ENCODE results near the gene P3H1. TPM values are rescaled to one million over a fixed set of nuclear protein-coding genes. Genes with fewer than 3 reads are reported as not detected.

Gene P3H1
- total RNA-seq, 2 donors from 2014 or later = 21.0 to 52.1 TPM

- H3K27me3 ChIP-seq (replicated peaks; ENCODE audit: insufficient read depth) = no peaks in the 10 kb centered on the region
- no peaks in the 10 kb centered on the region for H3K9me3 ChIP-seq
- intact Hi-C loops (cut with DNase I) = no loop called here
- no peaks in the 10 kb centered on the region for H3K4me1 ChIP-seq (replicated peaks)
- WGBS = 67% methylated on average over 4 of the region's 4 CpGs
- no peak for DNase-seq (ENCODE audit: low spot score)
- H3K4me3 ChIP-seq = no peak overlapping the region
- TF ChIP-seq CTCF (IDR thresholded peaks at IDR 0.05) (no peak), POLR2A (IDR thresholded peaks at IDR 0.05) (no peak), POLR2AphosphoS5 (IDR thresholded peaks at IDR 0.05) (no peak)
- H3K27ac ChIP-seq = no peak overlapping the region
- no peaks in the 10 kb centered on the region for H3K36me3 ChIP-seq
These were observed 30.7 kb downstream of the P3H1 start for GRCh38 chr1:42736152-42736551.

- Histone ChIP-seq H3K27me3 (replicated peaks; ENCODE audit: insufficient read depth) (no peaks in the 10 kb centered on the region), H3K36me3 (no peaks in the 10 kb centered on the region), H3K27ac (no peak overlapping the region), H3K9me3 (no peaks in the 10 kb centered on the region), H3K4me1 (replicated peaks) (no peaks in the 10 kb centered on the region), H3K4me3 (no peak overlapping the region)
- TF ChIP-seq POLR2A (IDR thresholded peaks at IDR 0.05) = no peak
- no peak for TF ChIP-seq POLR2AphosphoS5 (IDR thresholded peaks at IDR 0.05)
- TF ChIP-seq CTCF (IDR thresholded peaks at IDR 0.05) = no peak
- DNase-seq (ENCODE audit: low spot score) = no peak
- WGBS = 35% methylated on average over 13 of the region's 14 CpGs
- intact Hi-C loops (cut with DNase I) = no loop called here
These were observed 31.2 kb downstream of the P3H1 start for GRCh38 chr1:42735477-42736105.

GRCh38 chr1:42735056-42735455 lies 31.8 kb downstream of the P3H1 start:
- Histone ChIP-seq H3K4me3 (no peak overlapping the region), H3K4me1 (replicated peaks) (no peaks in the 10 kb centered on the region), H3K9me3 (no peaks in the 10 kb centered on the region), H3K36me3 (no peaks in the 10 kb centered on the region), H3K27ac (no peak overlapping the region), H3K27me3 (replicated peaks; ENCODE audit: insufficient read depth) (no peaks in the 10 kb centered on the region)
- TF ChIP-seq POLR2AphosphoS5 (IDR thresholded peaks at IDR 0.05) = no peak
- TF ChIP-seq POLR2A (IDR thresholded peaks at IDR 0.05) = no peak
- no peak for TF ChIP-seq CTCF (IDR thresholded peaks at IDR 0.05)
- DNase-seq (ENCODE audit: low spot score) = no peak
- intact Hi-C loops (cut with DNase I) = no loop called here
- WGBS = 77% methylated on average over 11 of the region's 11 CpGs

GRCh38 chr1:42734201-42735035 lies 32.4 kb downstream of the P3H1 start:
- 95% methylated on average over 7 of the region's 7 CpGs for WGBS
- DNase-seq (ENCODE audit: low spot score) = no peak

More at GRCh38 chr1:42734201-42735035, 32.4 kb downstream of the P3H1 start:
- no peaks in the 10 kb centered on the region for H3K9me3 ChIP-seq
- TF ChIP-seq CTCF (IDR thresholded peaks at IDR 0.05) (no peak), POLR2AphosphoS5 (IDR thresholded peaks at IDR 0.05) (no peak), POLR2A (IDR thresholded peaks at IDR 0.05) (no peak)
- H3K27me3 ChIP-seq (replicated peaks; ENCODE audit: insufficient read depth) = no peaks in the 10 kb centered on the region
- intact Hi-C loops (cut with DNase I) = no loop called here
- H3K4me1 ChIP-seq (replicated peaks) = no peaks in the 10 kb centered on the region
- H3K27ac ChIP-seq = no peak overlapping the region
- no peaks in the 10 kb centered on the region for H3K36me3 ChIP-seq
- no peak overlapping the region for H3K4me3 ChIP-seq

Measured in prostate gland (tissue), 2 donors.